Transverse colon (tissue), 4 donors: ENCODE measurements around the gene ASH1L. TPM values are rescaled to one million over a fixed set of nuclear protein-coding genes. Genes with fewer than 3 reads are reported as not detected.
A peak's percentile ranks its signal among the peaks of the same experiment; 100 is the strongest.
"Not testable (repeated sequence)": the region's sequence is repeated elsewhere in the genome, so short reads cannot be mapped to it uniquely, and the experiment has no call there.

Source experiments
- DNase-seq: peaks from one replicate; pipeline ENCODE4 v3.0.0-alpha.2; 2019
- H3K27ac ChIP-seq, 4 donors: fragments of 200-600 bp; sonication (generic); 2 replicates each; pipeline ENCODE4 v1.5.1; 2016 to 2018; ENCODE audit warnings: inconsistent platforms in 4 of 4
- H3K27me3 ChIP-seq: fragments of 200-600 bp; sonication (generic); 2 replicates; pipeline ENCODE4 v1.5.1; 2017; ENCODE audit warnings: inconsistent platforms
- H3K36me3 ChIP-seq, 4 donors: fragments of 200-600 bp; sonication (generic); 2 replicates each; pipeline ENCODE4 v1.5.1; 2017 to 2019; ENCODE audit warnings: inconsistent platforms in 4 of 4
- H3K4me1 ChIP-seq, 4 donors: fragments of 200-600 bp; sonication (generic); 2 replicates each; pipeline ENCODE4 v1.5.1; 2017 to 2020; ENCODE audit warnings: inconsistent platforms in 4 of 4
- H3K4me3 ChIP-seq, 4 donors: fragments of 200-600 bp; sonication (generic); 1 replicate in 1 of 4; 2 replicates in 3 of 4; pipeline versions ENCODE4 v1.5.1 to v1.6.1; 2017 to 2019; ENCODE audit warnings: inconsistent platforms in 4 of 4
- H3K9me3 ChIP-seq, 2 donors: fragments of 200-600 bp; sonication (generic); 2 replicates each; pipeline ENCODE4 v1.5.1; 2017 to 2019; ENCODE audit warnings: inconsistent platforms in 2 of 2
- CTCF ChIP-seq, 5 experiments: fragments of 200-600 bp in 3 of 5; fragments of 450-650 bp in 2 of 5; sonication (generic) in 3 of 5; IDR thresholded peaks; 1 replicate in 2 of 5; 2 replicates in 3 of 5; pipeline ENCODE4 v1.5.1; 2016 to 2017; ENCODE audit warnings: antibody characterized with exemption in 5 of 5, inconsistent platforms in 3 of 5, mild to moderate bottlenecking in 2 of 5, moderate library complexity in 1 of 5
- EP300 ChIP-seq: sonication (generic); formaldehyde crosslinking; IDR thresholded peaks from one replicate; pipeline ENCODE4 v1.6.1; 2017; ENCODE audit warnings: antibody characterized with exemption, low read depth
- POLR2A ChIP-seq: fragments of 450-650 bp; IDR thresholded peaks from one replicate; pipeline ENCODE4 v1.6.1; 2016; ENCODE audit warnings: antibody characterized with exemption, mild to moderate bottlenecking, moderate library complexity
- POLR2AphosphoS5 ChIP-seq, 3 donors: sonication (generic); formaldehyde crosslinking; IDR thresholded peaks; one replicate each; pipeline ENCODE4 v1.6.1; 2016; ENCODE audit warnings: antibody characterized with exemption in 3 of 3
- WGBS, 2 donors: methylation state at CpG; one replicate each; pipeline ENCODE4 v1.1.5; 2018; ENCODE audit warnings: low coverage in 1 of 2; 5-methylcytosine and 5-hydroxymethylcytosine counted together
- in situ Hi-C, 4 donors: fragments of 200-750 bp; cut with MboI; loops; one replicate each; pipeline versions ENCODE4 v1.15.0 to v1.15.1; 2017; ENCODE audit warnings: low sequenced_read_pairs in 3 of 4, low pct_ligation_motif_present in 1 of 4, low pct_unique_long_range_greater_than_20kb in 1 of 4
- intact Hi-C: fragments of 100-400 bp; cut with DNase I; formaldehyde crosslinking; loops from one replicate; pipeline ENCODE4 v1.15.1; 2023; ENCODE audit warnings: low total_unique reads
- total RNA-seq, 4 donors: library from RNA; depleted of rRNA; stranded (reverse); fragments of >200 nt; gene quantifications; one replicate each; pipeline ENCODE4 v1.1.0, GENCODE V29; 2016

ASH1L gene
- total RNA-seq, 4 donors from 2014 or later = 47.4 to 206 (median 89.1) TPM

- H3K36me3 ChIP-seq = no peaks in the 10 kb centered on the region
These were observed 267.2 kb downstream of the ASH1L start for GRCh38 chr1:155295183-155295941.

GRCh38 chr1:155294520-155295182 is 268.0 kb downstream of the ASH1L start:
- peak overlapping the region in 1 of 4 donors; percentile 11 for H3K4me3 ChIP-seq
- WGBS, 2 donors = 48% methylated on average over 40 of the region's 46 CpGs; no CpG with 5 or more reads in 1 of the 2 donors
- no peaks in the 10 kb centered on the region for H3K36me3 ChIP-seq
- no peak for DNase-seq
- no peaks in the 10 kb centered on the region for H3K9me3 ChIP-seq
- in situ Hi-C loops = no loop called here
- no peak for TF ChIP-seq EP300
- no peak for TF ChIP-seq POLR2AphosphoS5 (IDR thresholded peaks at IDR 0.05)
- H3K27ac ChIP-seq = no peak overlapping the region
- H3K4me1 ChIP-seq = peaks cover 0 to 6% (median 0%) of the 10 kb centered on the region in 4 donors
- H3K27me3 ChIP-seq = peaks cover 33% of the 10 kb centered on the region
- intact Hi-C loops = no loop called here

More at GRCh38 chr1:155295183-155295941, 267.2 kb downstream of the ASH1L start:
- H3K27ac ChIP-seq = no peak overlapping the region
- TF ChIP-seq POLR2AphosphoS5 (IDR thresholded peaks at IDR 0.05) (no peak), EP300 (no peak), POLR2A (no peak), CTCF (IDR thresholded peaks at IDR 0.05) (no peak)
- intact Hi-C loops = no loop called here
- in situ Hi-C loops = no loop called here
- DNase-seq = no peak
- no peaks in the 10 kb centered on the region for H3K9me3 ChIP-seq
- peaks cover 0 to 6% (median 0%) of the 10 kb centered on the region in 4 donors for H3K4me1 ChIP-seq
- H3K27me3 ChIP-seq = peaks cover 33% of the 10 kb centered on the region
- H3K4me3 ChIP-seq = peak overlapping the region in 1 of 4 donors; percentile 11
- 45% methylated on average over 40 of the region's 47 CpGs; no CpG with 5 or more reads in 1 of the 2 donors for WGBS, 2 donors

GRCh38 chr1:155293086-155293749 is 269.4 kb downstream of the ASH1L start:
- DNase-seq = no peak
- in situ Hi-C loops = no loop called here
- H3K4me1 ChIP-seq = peaks cover 0 to 6% (median 0%) of the 10 kb centered on the region in 4 donors
- TF ChIP-seq POLR2A (no peak), EP300 (no peak), CTCF (IDR thresholded peaks at IDR 0.05) (no peak), POLR2AphosphoS5 (IDR thresholded peaks at IDR 0.05) (no peak)
- no peaks in the 10 kb centered on the region for H3K9me3 ChIP-seq
- no peak overlapping the region for H3K4me3 ChIP-seq
- no peak overlapping the region for H3K27ac ChIP-seq
- H3K36me3 ChIP-seq = no peaks in the 10 kb centered on the region
- 87% methylated on average over 17 of the region's 17 CpGs; no CpG with 5 or more reads in 1 of the 2 donors for WGBS, 2 donors
- peaks cover 33% of the 10 kb centered on the region for H3K27me3 ChIP-seq
- intact Hi-C loops = no loop called here

- H3K36me3 ChIP-seq, in situ Hi-C loops, H3K4me1 ChIP-seq, H3K9me3 ChIP-seq, intact Hi-C loops, H3K27ac ChIP-seq, H3K4me3 ChIP-seq, DNase-seq: not testable (repeated sequence)
- WGBS, 2 donors = 87 to 90% methylated on average over 2 to 10 of the region's 10 CpGs
- peaks cover 24% of the 10 kb centered on the region for H3K27me3 ChIP-seq
These were observed 271.6 kb downstream of the ASH1L start for GRCh38 chr1:155291006-155291405.

- no peaks in the 10 kb centered on the region for H3K4me1 ChIP-seq
- H3K4me3 ChIP-seq = no peak overlapping the region
- no peak overlapping the region for H3K27ac ChIP-seq
- no peaks in the 10 kb centered on the region for H3K36me3 ChIP-seq
- DNase-seq = no peak
- no peaks in the 10 kb centered on the region for H3K27me3 ChIP-seq
- TF ChIP-seq EP300 (no peak), POLR2AphosphoS5 (IDR thresholded peaks at IDR 0.05) (no peak), CTCF (IDR thresholded peaks at IDR 0.05) (no peak), POLR2A (no peak)
- intact Hi-C loops = no loop called here
- 91% methylated on average over 15 of the region's 21 CpGs; no CpG with 5 or more reads in 1 of the 2 donors for WGBS, 2 donors
- in situ Hi-C loops = no loop called here
- H3K9me3 ChIP-seq = no peaks in the 10 kb centered on the region
These were observed 274.5 kb downstream of the ASH1L start for GRCh38 chr1:155287987-155288543.
